Measurements from ENCODE around the gene CYSLTR1. TPM values are rescaled to one million over a fixed set of nuclear protein-coding genes. Genes with fewer than 3 reads are reported as not detected.
"Not testable (repeated sequence)": the region's sequence is repeated elsewhere in the genome, so short reads cannot be mapped to it uniquely, and the experiment has no call there.

Gene CYSLTR1
- total RNA-seq, 1 donor from 2014 or later: 13.9 TPM

DNA sequence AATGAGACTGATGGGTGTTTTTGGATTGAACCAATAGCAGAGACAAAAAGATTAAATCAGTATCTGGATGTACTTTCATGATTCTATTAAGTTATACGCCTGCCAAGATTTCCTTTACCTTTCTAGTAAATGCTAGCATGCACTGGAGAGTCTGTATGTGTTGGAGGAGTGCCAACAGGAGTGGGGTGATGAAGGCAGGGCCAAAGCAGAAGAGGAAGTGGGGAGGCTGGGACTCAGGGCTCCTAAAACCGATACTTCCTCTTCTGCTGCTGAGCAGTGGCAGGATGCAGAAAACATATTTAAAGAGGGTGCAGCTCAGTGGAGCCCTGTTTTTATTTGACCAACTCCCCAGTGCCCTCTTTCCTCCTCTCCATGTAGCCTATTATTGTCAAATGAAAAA is 5.6 kb downstream of the CYSLTR1 start:
- Mint-ChIP-seq H3K27ac (peak overlapping the region; percentile 89), H3K27me3 (ENCODE audit: insufficient read depth) (no peaks in the 10 kb centered on the region), H3K4me3 (peak overlapping the region; percentile 64)

DNA sequence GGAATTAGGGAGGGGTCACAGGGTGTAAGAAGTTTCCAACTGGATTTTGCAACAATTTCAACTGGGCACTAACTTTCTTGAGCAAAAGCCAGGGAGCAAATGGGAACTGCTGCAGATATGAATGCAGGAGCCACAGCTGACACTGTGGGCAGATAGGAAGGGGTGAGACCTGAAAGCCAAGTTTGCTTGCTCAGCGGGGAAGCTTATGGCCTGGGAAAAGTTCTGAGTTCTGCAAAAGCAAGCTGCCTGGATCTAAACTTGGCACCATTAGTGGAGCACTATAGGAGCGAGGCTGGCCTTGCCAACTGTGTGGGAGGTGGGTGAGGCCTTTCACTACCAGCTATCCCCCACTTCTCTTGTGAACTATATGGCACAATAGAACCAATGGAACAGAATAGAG is 11.1 kb downstream of the CYSLTR1 start:
- H3K9me3 Mint-ChIP-seq: peaks cover 9% of the 10 kb centered on the region
- H3K27me3 Mint-ChIP-seq (ENCODE audit: insufficient read depth): no peaks in the 10 kb centered on the region
- intact Hi-C loops (cut with micrococcal nuclease): no loop called here
- H3K36me3 Mint-ChIP-seq (ENCODE audit: low read depth): peaks cover 54% of the 10 kb centered on the region
- H3K4me1 Mint-ChIP-seq (ENCODE audit: low read depth): peaks cover 66% of the 10 kb centered on the region
- no peak overlapping the region for H3K4me3 Mint-ChIP-seq
- no peak for DNase-seq (ENCODE audit: low spot score)
- no peak overlapping the region for H3K27ac Mint-ChIP-seq

More for the DNA sequence above, 5.6 kb downstream of the CYSLTR1 start:
- H3K36me3 Mint-ChIP-seq (ENCODE audit: low read depth): peaks cover 25% of the 10 kb centered on the region
- intact Hi-C loops (cut with micrococcal nuclease): loop anchor here (1.0 to 5.0 kb wide), 2 partner anchors 8 to 840 kb away; no protein-coding TSS in a partner anchor
- peaks cover 9% of the 10 kb centered on the region for H3K9me3 Mint-ChIP-seq
- DNase-seq (ENCODE audit: low spot score): peak; percentile 31
- peaks cover 41% of the 10 kb centered on the region for H3K4me1 Mint-ChIP-seq (ENCODE audit: low read depth)

DNA sequence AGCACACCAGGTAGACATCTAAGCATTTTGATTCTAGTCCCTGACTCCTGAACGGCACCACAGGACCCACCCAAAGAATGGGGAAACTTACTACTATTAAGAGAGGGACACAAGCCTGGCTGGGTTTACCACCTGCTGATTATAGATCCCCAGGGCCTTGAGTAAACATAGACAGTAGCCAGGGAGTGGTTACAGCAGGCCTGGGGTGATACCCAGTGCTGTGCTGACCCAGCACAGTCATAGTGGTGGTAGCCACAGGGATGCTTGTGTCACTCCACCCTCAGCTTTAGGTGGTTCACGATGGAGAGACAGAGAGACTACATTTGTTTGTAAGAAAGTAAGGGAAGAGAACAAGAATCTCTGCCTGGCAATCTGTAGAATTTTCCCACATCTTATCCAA is 11.7 kb downstream of the CYSLTR1 start:
- Mint-ChIP-seq H3K4me1 (ENCODE audit: low read depth) (peaks cover 66% of the 10 kb centered on the region), H3K36me3 (ENCODE audit: low read depth) (peaks cover 54% of the 10 kb centered on the region), H3K27me3 (ENCODE audit: insufficient read depth) (no peaks in the 10 kb centered on the region), H3K4me3 (no peak overlapping the region), H3K27ac (peak overlapping the region; percentile 34), H3K9me3 (peaks cover 6% of the 10 kb centered on the region)
- intact Hi-C loops (cut with micrococcal nuclease): loop anchor here (2.0 kb wide), 2 partner anchors 15 to 61 kb away; no protein-coding TSS in a partner anchor
- DNase-seq (ENCODE audit: low spot score): no peak

DNA sequence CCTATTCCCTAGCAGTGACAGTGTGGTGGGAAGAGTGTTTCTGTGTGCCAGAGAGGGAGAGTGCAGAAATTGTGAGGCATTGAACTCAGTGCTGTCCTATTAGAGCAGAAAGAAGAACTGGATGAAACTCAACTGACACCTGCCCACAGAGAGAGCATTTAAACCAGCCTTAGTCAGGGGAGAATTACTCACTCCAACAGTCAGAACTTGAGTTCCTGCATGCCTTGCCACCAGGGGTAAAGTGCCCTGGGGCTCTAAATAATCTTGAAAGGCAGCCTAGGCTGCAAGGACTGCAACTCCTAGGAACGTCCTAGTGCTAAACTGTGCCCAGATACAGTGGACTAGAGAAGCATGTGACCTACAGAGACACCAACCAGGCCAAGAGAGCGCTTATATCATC is 12.8 kb downstream of the CYSLTR1 start:
- H3K9me3 Mint-ChIP-seq: peaks cover 12% of the 10 kb centered on the region
- peak overlapping the region; percentile 19 for H3K4me3 Mint-ChIP-seq
- H3K4me1 Mint-ChIP-seq (ENCODE audit: low read depth): peaks cover 74% of the 10 kb centered on the region
- no peak for DNase-seq (ENCODE audit: low spot score)
- H3K27ac Mint-ChIP-seq: peak overlapping the region; percentile 92
- peaks cover 55% of the 10 kb centered on the region for H3K36me3 Mint-ChIP-seq (ENCODE audit: low read depth)
- H3K27me3 Mint-ChIP-seq (ENCODE audit: insufficient read depth): no peaks in the 10 kb centered on the region
- intact Hi-C loops (cut with micrococcal nuclease): loop anchor here (1.0 to 5.0 kb wide), 4 partner anchors 9 to 177 kb away; partner anchors contain the start of gene TAF9B

DNA sequence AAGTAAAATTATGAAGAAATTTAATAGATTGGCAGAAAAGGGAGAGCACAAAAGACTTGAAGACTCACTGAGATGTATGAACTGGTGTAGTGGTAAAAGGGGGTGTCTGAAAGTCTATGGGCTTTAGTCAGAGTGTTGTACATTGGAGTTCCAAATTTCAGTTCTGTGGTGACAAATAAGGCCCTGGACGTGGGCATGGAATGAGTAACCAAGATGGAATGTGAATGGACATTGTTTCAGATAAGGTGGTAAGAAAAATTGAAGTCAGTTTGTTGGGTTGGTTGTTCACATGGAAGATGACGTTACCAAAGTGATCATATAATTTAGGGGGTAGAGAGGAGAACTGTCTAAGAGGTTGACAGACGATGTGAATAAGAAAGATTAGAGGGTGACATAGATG is 13.9 kb downstream of the CYSLTR1 start:
- no peak for DNase-seq (ENCODE audit: low spot score)
- H3K4me1 Mint-ChIP-seq (ENCODE audit: low read depth): peaks cover 74% of the 10 kb centered on the region
- H3K4me3 Mint-ChIP-seq: no peak overlapping the region
- no peaks in the 10 kb centered on the region for H3K27me3 Mint-ChIP-seq (ENCODE audit: insufficient read depth)
- intact Hi-C loops (cut with micrococcal nuclease): loop anchor here (5.0 kb wide), 1 partner anchor 176 kb away; the partner anchor contains the start of gene TAF9B
- H3K9me3 Mint-ChIP-seq: peaks cover 8% of the 10 kb centered on the region
- H3K36me3 Mint-ChIP-seq (ENCODE audit: low read depth): peaks cover 59% of the 10 kb centered on the region
- peak overlapping the region; percentile 92 for H3K27ac Mint-ChIP-seq

DNA sequence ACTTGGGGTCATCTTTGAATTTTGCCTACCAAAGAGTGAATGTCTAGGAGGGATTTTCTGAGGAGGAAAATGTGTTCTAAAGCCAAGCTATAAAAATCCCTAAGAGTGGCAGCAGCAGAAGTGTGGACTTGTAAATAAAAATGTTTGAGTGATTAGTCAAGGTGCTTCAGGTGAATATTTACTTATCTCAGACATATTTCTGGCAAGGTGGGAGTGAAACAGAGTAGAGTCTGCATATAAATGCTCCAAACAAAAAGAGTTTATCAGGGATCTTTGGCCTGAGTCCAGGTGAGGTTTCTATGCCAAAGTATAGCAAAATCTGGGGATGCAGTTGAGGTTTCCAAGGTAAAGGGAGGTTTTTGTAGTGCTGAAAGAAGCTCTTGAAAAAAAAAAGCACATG is 19.7 kb downstream of the CYSLTR1 start:
- no peak overlapping the region for H3K4me3 Mint-ChIP-seq
- no peaks in the 10 kb centered on the region for H3K27me3 Mint-ChIP-seq (ENCODE audit: insufficient read depth)
- H3K4me1 Mint-ChIP-seq (ENCODE audit: low read depth): peaks cover 30% of the 10 kb centered on the region
- intact Hi-C loops (cut with micrococcal nuclease): no loop called here
- H3K9me3 Mint-ChIP-seq: peaks cover 8% of the 10 kb centered on the region
- H3K36me3 Mint-ChIP-seq (ENCODE audit: low read depth): peaks cover 50% of the 10 kb centered on the region
- H3K27ac Mint-ChIP-seq: no peak overlapping the region
- DNase-seq (ENCODE audit: low spot score): no peak

DNA sequence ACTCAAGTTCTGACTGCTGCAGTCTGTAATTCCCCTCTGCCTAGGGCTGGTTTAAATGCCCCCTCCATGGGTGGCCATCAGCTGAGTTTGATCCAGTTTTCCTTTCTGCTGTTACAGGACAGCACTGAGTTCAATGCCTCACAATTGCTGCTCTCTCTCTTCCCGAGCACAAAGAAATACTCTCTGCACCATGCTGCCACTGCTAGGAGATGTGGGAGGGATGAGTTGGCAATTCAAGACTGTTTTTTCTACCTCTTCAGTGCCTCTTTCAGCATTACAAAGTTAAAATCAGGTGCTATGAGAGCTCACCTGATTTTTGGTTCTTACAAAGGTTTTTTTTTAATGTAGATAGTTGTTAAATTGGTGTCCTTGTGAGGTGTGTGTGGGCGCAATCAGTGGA is 24.3 kb downstream of the CYSLTR1 start:
- intact Hi-C loops (cut with micrococcal nuclease): no loop called here
- H3K27ac Mint-ChIP-seq: no peak overlapping the region
- no peak for DNase-seq (ENCODE audit: low spot score)
- peaks cover 27% of the 10 kb centered on the region for H3K9me3 Mint-ChIP-seq
- no peaks in the 10 kb centered on the region for H3K4me1 Mint-ChIP-seq (ENCODE audit: low read depth)
- no peak overlapping the region for H3K4me3 Mint-ChIP-seq
- peaks cover 1% of the 10 kb centered on the region for H3K27me3 Mint-ChIP-seq (ENCODE audit: insufficient read depth)
- peaks cover 50% of the 10 kb centered on the region for H3K36me3 Mint-ChIP-seq (ENCODE audit: low read depth)

DNA sequence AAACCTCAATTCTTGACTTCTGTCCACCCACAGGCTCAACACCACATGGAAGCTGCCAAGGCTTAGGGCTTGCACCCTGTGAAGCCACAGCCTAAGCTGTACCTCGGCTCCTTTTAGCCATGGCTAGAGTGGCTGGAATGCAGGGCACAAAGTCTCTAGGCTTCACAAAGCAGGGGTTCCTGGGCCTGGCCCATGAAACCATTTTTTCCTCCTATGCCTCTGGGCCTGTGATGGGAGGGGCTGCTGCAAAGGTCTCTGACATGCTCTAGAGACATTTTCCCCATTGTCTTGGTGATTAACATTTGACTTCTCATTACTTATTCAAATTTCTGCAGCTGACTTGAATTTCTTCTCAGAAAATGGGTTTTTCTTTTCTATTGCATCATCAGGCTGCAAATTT is 26.5 kb downstream of the CYSLTR1 start:
- Mint-ChIP-seq H3K9me3 (peaks cover 41% of the 10 kb centered on the region), H3K36me3 (ENCODE audit: low read depth) (peaks cover 42% of the 10 kb centered on the region)
- H3K27ac Mint-ChIP-seq; H3K4me1 Mint-ChIP-seq (ENCODE audit: low read depth); H3K27me3 Mint-ChIP-seq (ENCODE audit: insufficient read depth); intact Hi-C loops (cut with micrococcal nuclease); H3K4me3 Mint-ChIP-seq; DNase-seq (ENCODE audit: low spot score): not testable (repeated sequence)

DNA sequence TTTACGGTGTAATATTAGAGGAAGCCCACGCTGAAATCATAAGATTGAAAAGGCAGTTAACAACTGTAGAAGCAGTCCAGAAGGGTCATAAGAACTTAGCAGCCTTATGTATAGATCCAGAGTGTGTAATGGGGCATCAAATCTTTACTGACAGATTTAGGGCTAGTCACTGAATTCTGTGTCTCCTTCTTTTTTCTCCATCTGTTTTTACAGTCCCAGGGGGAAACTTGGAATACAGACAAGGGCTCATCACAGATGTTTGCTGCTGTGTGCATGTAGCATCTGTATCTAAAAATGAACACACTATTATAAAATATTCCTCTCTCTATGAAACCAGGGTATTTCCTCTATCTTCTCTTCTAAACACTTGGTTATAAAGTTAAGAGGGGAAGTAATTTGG is 43.9 kb downstream of the CYSLTR1 start:
- no peaks in the 10 kb centered on the region for H3K4me1 Mint-ChIP-seq (ENCODE audit: low read depth)
- no peak overlapping the region for H3K27ac Mint-ChIP-seq
- peaks cover 22% of the 10 kb centered on the region for H3K9me3 Mint-ChIP-seq
- no peak overlapping the region for H3K4me3 Mint-ChIP-seq
- peaks cover 40% of the 10 kb centered on the region for H3K36me3 Mint-ChIP-seq (ENCODE audit: low read depth)
- intact Hi-C loops (cut with micrococcal nuclease): no loop called here
- DNase-seq (ENCODE audit: low spot score): no peak
- no peaks in the 10 kb centered on the region for H3K27me3 Mint-ChIP-seq (ENCODE audit: insufficient read depth)

DNA sequence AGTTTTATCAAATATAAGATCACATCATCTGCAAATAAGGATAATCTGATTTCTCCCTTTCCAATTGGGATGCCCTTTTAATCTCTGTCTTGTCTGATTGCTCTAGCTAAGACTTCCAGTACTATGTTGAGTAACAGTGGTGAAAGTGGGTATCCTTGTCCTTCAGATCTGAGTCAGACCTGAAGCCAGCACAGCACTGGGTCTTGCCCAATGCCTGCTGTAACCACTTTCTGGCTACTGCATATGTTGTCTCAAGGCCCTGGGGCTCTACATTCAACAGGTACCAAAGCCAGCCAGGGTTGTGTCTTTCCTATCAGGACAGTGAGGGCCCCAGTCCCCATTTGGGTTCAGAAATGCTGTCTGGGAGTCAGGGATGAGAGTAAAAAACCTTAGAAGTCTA is 90.3 kb downstream of the CYSLTR1 start:
- Mint-ChIP-seq H3K27ac (no peak overlapping the region), H3K27me3 (ENCODE audit: insufficient read depth) (no peaks in the 10 kb centered on the region), H3K4me3 (no peak overlapping the region), H3K4me1 (ENCODE audit: low read depth) (no peaks in the 10 kb centered on the region), H3K36me3 (ENCODE audit: low read depth) (no peaks in the 10 kb centered on the region), H3K9me3 (peaks cover 9% of the 10 kb centered on the region)
- no peak for DNase-seq (ENCODE audit: low spot score)
- intact Hi-C loops (cut with micrococcal nuclease): no loop called here

DNA sequence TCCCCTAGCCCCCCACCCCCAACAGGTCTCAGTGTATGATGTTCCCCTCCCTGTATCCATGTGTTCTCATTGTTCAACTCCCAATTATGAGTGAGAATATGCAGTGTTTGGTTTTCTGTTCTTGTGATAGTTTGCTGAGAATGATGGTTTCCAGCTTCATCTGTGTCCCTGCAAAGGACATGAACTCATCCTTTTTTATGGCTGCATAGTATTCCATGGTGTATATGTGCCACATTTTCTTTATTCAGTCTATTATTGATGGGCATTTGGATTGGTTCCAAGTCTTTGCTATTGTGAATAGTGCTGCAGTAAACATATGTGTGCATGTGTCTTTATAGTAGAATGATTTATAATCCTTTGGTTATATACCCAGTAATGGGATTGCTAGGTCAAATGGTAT is 101.4 kb downstream of the CYSLTR1 start:
- intact Hi-C loops (cut with micrococcal nuclease); H3K4me3 Mint-ChIP-seq; H3K4me1 Mint-ChIP-seq (ENCODE audit: low read depth); H3K27me3 Mint-ChIP-seq (ENCODE audit: insufficient read depth); H3K36me3 Mint-ChIP-seq (ENCODE audit: low read depth); DNase-seq (ENCODE audit: low spot score); H3K27ac Mint-ChIP-seq: not testable (repeated sequence)
- H3K9me3 Mint-ChIP-seq: peaks cover 12% of the 10 kb centered on the region

Other genes with a start within 250 kb of the CYSLTR1 start
- 799 and 814 TPM in 2 replicates for gene PGK1, start 223.4 kb downstream of the CYSLTR1 start, total RNA-seq
- gene TAF9B, start 188.0 kb downstream of the CYSLTR1 start, total RNA-seq: 14.9 and 15.0 TPM in 2 replicates